GM19328 (cell line): ENCODE measurements around the gene PALLD.

Source experiments
- ATAC-seq: cut with Tn5 transposase; IDR thresholded peaks from one replicate; pipeline ENCODE4 v1.9.1; 2021; ENCODE audit warnings: mild to moderate bottlenecking, moderate library complexity; ENCODE audit not compliant: unreplicated experiment

The PALLD gene

GRCh38 chr4:168618577-168619265, 121.9 kb downstream of the PALLD start:
- ATAC-seq = no peak

- ATAC-seq = no peak
Observed at GRCh38 chr4:168619266-168619631, 122.4 kb downstream of the PALLD start.

- ATAC-seq = no peak
Observed at GRCh38 chr4:168621806-168622589, 125.1 kb downstream of the PALLD start.

DNA sequence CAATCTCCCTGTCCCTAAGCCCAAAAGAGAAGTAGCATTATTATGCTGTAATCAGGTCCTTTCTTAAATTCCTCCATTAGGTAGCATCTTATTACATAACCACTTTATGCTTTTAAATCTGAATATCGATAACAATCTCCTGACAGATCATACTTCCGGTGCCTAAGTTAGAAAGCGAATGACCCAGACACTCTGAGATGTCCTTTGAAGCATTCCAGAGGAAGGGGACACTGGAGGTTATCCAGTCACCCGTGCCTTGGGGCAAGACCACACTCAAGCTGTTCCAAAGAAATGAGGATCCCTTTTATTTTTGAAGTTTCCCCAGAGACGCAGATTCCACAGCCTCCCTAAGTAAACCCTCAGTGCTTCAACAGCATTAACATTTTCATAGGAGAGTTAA, 125.7 kb downstream of the PALLD start:
- no peak for ATAC-seq

DNA sequence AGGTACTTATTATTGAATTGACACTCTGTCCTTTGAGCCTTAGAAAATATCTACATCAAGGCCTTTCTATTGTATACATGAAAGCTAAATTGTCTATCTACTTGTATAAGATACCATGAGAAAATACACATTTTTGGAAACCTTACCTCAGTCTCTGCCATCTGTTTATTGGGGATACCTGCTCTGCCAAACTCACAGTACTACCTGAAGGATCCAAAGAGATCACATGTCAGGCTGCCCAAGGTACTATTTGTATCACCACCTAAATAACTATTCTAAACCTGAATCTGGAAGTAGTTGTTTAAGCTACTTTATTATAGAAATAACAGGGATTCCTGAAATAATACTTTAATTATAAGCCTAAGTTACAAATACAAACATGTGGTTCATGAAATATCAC, 126.2 kb downstream of the PALLD start:
- no peak for ATAC-seq

DNA sequence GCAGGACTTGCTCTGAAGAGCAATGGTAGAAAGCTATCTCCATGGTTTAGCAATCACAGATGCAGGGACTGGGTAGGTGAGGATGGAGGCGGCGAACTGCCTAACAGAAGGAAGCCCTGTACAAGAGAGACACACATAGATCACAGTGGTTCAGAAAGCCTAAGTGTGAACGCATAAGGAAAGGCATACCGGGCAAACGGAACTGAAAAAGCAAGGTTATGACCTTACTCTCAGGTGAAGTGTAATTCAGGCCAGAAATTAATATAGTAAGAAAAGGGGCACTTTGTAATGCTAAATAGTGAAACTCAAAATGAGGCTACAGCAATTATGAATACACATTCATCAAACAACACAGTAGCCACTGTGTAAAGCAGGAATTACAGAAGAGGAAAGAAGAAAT, 126.6 kb downstream of the PALLD start:
- no peak for ATAC-seq

- ATAC-seq = no peak
Observed at GRCh38 chr4:168628251-168628650, 131.4 kb downstream of the PALLD start.

DNA sequence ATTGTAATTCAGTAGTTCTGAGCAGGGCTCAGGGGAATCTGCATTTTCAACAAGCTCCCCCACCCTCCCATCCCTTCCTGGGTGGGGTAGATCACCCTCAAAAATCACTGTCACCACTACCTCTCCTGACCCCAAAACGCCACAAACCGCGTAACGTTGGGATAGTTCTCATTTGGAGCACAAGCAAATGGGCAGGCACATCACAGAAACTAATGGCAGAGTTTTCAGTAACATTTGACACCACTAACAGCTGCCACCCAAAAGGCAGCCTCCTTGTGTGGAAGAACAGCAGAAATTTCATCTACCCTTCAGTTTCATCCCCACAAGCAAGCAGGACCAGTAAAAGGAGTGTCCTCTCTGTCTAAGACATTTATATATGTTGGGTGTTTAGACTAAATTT, 132.7 kb downstream of the PALLD start:
- no peak for ATAC-seq

GRCh38 chr4:168630445-168631187, 133.8 kb downstream of the PALLD start:
- ATAC-seq = no peak

- no peak for ATAC-seq
Observed at GRCh38 chr4:168631241-168632162, 134.7 kb downstream of the PALLD start.

DNA sequence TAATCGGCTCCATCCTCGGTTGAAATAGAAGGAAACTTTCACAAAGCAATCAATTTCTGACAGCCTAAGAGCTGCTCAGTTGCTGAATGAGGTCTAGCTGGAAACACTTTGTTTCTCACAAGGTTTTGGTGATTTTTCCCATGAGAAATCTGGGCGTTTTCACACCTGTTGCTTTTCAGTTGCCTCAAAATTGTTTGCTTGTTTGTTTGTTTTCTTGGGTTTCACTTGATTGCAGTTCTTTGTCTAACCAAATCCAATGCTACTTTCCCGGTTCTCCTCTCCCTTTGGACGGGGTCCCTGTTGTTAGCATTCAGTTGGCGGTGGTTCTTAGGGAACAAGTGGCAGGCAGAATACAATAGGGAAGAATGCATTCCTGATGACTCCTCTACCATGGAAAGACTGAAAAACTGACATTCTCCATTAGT, 135.5 kb downstream of the PALLD start:
- no peak for ATAC-seq

GRCh38 chr4:168633064-168633463, 136.2 kb downstream of the PALLD start:
- ATAC-seq = no peak

DNA sequence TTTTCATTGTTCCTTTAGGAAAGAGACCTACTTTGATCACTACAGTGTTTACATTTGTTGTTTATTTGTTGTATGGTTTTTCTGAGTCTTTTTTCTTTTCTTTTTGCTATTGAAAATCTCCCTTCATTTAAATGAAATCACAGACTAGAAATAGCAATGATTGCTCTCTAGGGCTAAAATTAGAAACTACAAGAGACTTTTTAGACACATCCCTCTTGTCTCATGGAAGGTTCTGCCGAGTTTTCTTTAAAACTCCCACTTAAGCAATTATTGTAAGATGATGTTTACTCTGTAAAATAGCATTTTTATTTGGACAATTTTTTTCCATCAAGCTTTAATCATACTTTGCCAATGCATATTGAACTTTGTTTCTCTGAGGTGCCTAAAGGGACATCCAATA, 136.6 kb downstream of the PALLD start:
- ATAC-seq = no peak

- no peak for ATAC-seq
Observed at GRCh38 chr4:168634276-168634802, 137.5 kb downstream of the PALLD start.

GRCh38 chr4:168636040-168636439, 139.2 kb downstream of the PALLD start:
- ATAC-seq = no peak

GRCh38 chr4:168636506-168637196, 139.8 kb downstream of the PALLD start:
- ATAC-seq = no peak

GRCh38 chr4:168637872-168638756, 141.3 kb downstream of the PALLD start:
- ATAC-seq = no peak

GRCh38 chr4:168639914-168640313, 143.1 kb downstream of the PALLD start:
- no peak for ATAC-seq

GRCh38 chr4:168641811-168642140, 144.9 kb downstream of the PALLD start:
- ATAC-seq = no peak
